IMR-90 (cell line): Measurements from ENCODE around the gene MS4A15.

Source experiments
- BHLHE40 ChIP-seq: fragments of 150-350 bp; IDR thresholded peaks from 2 replicates; pipeline ENCODE4 v1.6.1; 2016; ENCODE audit warnings: mild to moderate bottlenecking, low read depth, low read length
- CTCF ChIP-seq: conservative IDR thresholded peaks from 2 replicates; pipeline ENCODE4 v1.5.1; 2012; ENCODE audit warnings: mild to moderate bottlenecking, low read depth, low read length, improper control_type of control experiment
- FOS ChIP-seq: fragments of 150-350 bp; IDR thresholded peaks from 2 replicates; pipeline ENCODE4 v1.6.1; 2016; ENCODE audit warnings: low read depth, low read length
- MAFK ChIP-seq: IDR thresholded peaks from 2 replicates; pipeline ENCODE4 v1.6.1; 2012; ENCODE audit warnings: low read depth, low read length, improper control_type of control experiment
- NFE2L2 ChIP-seq: fragments of 150-350 bp; IDR thresholded peaks from 2 replicates; pipeline ENCODE4 v1.6.1; 2016; ENCODE audit warnings: low read depth, mild to moderate bottlenecking, low read length
- POLR2A ChIP-seq: IDR thresholded peaks from 2 replicates; pipeline ENCODE4 v1.6.1; 2012; ENCODE audit warnings: mild to moderate bottlenecking, low read depth, low read length
- RAD21 ChIP-seq: IDR thresholded peaks from 2 replicates; pipeline ENCODE4 v1.6.1; 2012; ENCODE audit warnings: low read length, improper control_type of control experiment
- SMC3 ChIP-seq: fragments of 150-350 bp; IDR thresholded peaks from 2 replicates; pipeline ENCODE4 v1.6.1; 2016; ENCODE audit warnings: low read depth, mild to moderate bottlenecking, antibody characterized with exemption, low read length, moderate library complexity
- USF2 ChIP-seq: fragments of 150-350 bp; IDR thresholded peaks from 2 replicates; pipeline ENCODE4 v1.6.1; 2017; ENCODE audit warnings: mild to moderate bottlenecking, antibody characterized with exemption, low read length, low read depth

- TF ChIP-seq CTCF (no peak), POLR2A (no peak), RAD21 (no peak), MAFK (no peak), USF2 (no peak), BHLHE40 (no peak), NFE2L2 (no peak), SMC3 (no peak), FOS (no peak)
Observed at GRCh38 chr11:60803273-60803936, 46.7 kb downstream of the MS4A15 start.
